ENCODE measurements around the gene ZSCAN10. TPM values are rescaled to one million over a fixed set of nuclear protein-coding genes. Genes with fewer than 3 reads are reported as not detected.
"Not testable (repeated sequence)": the region's sequence is repeated elsewhere in the genome, so short reads cannot be mapped to it uniquely, and the experiment has no call there.

Gene ZSCAN10
- total RNA-seq, 4 donors from 2014 or later: not detected

- TF ChIP-seq EP300 (IDR thresholded peaks at IDR 0.05) (no peak), POLR2A (IDR thresholded peaks at IDR 0.05) (no peak), CTCF (IDR thresholded peaks at IDR 0.05) (no peak)
- Histone ChIP-seq H3K27me3 (peaks cover 0 to 24% of the 10 kb centered on the region in 2 donors), H3K4me3 (no peak overlapping the region), H3K27ac (peak overlapping the region in 1 of 4 donors; percentile 64), H3K4me1 (no peaks in the 10 kb centered on the region), H3K36me3 (no peaks in the 10 kb centered on the region), H3K9me3 (no peaks in the 10 kb centered on the region)
- DNase-seq (ENCODE audit: low spot score in 2 of 2): no peak
- 36 to 39% methylated on average over 8 to 10 of the region's 10 CpGs for WGBS, 2 donors
These were observed 23.6 kb downstream of the ZSCAN10 start for GRCh38 chr16:3075523-3075915.

- Histone ChIP-seq H3K9me3 (no peaks in the 10 kb centered on the region), H3K27me3 (peaks cover 0 to 19% of the 10 kb centered on the region in 2 donors), H3K4me1 (no peaks in the 10 kb centered on the region), H3K27ac (peak overlapping the region in 1 of 4 donors; percentile 64), H3K4me3 (peak overlapping the region in 1 of 4 donors; percentile 0), H3K36me3 (no peaks in the 10 kb centered on the region)
- no peak for TF ChIP-seq POLR2A (IDR thresholded peaks at IDR 0.05)
- TF ChIP-seq EP300 (IDR thresholded peaks at IDR 0.05): no peak
- no peak for TF ChIP-seq CTCF (IDR thresholded peaks at IDR 0.05)
- no peak for DNase-seq (ENCODE audit: low spot score in 2 of 2)
- 63 to 70% methylated on average over 9 of the region's 9 CpGs for WGBS, 2 donors
These were observed 24.1 kb downstream of the ZSCAN10 start for GRCh38 chr16:3074860-3075522.

GRCh38 chr16:3073448-3073847 lies 25.6 kb downstream of the ZSCAN10 start:
- Histone ChIP-seq H3K9me3 (no peaks in the 10 kb centered on the region), H3K36me3 (no peaks in the 10 kb centered on the region), H3K27me3 (peaks cover 0 to 18% of the 10 kb centered on the region in 2 donors), H3K4me3 (no peak overlapping the region), H3K27ac (no peak overlapping the region), H3K4me1 (no peaks in the 10 kb centered on the region)
- no peak for DNase-seq (ENCODE audit: low spot score in 2 of 2)
- 83 to 87% methylated on average over 7 of the region's 7 CpGs for WGBS, 2 donors
- no peak for TF ChIP-seq EP300 (IDR thresholded peaks at IDR 0.05)
- TF ChIP-seq POLR2A (IDR thresholded peaks at IDR 0.05): no peak
- TF ChIP-seq CTCF (IDR thresholded peaks at IDR 0.05): no peak

- H3K4me1 ChIP-seq; H3K27ac ChIP-seq; DNase-seq (ENCODE audit: low spot score in 2 of 2); H3K4me3 ChIP-seq; H3K9me3 ChIP-seq; H3K36me3 ChIP-seq: not testable (repeated sequence)
- WGBS, 2 donors: 64 to 83% methylated on average over 8 to 10 of the region's 18 CpGs
- H3K27me3 ChIP-seq: peaks cover 0 to 18% of the 10 kb centered on the region in 2 donors
These were observed 26.4 kb downstream of the ZSCAN10 start for GRCh38 chr16:3072576-3073263.

- not testable (repeated sequence) for H3K9me3 ChIP-seq; H3K4me3 ChIP-seq; H3K4me1 ChIP-seq; H3K36me3 ChIP-seq; H3K27ac ChIP-seq; DNase-seq (ENCODE audit: low spot score in 2 of 2)
- WGBS, 2 donors: 83 to 91% methylated on average over 1 of the region's 4 CpGs
- H3K27me3 ChIP-seq: peaks cover 0 to 18% of the 10 kb centered on the region in 2 donors
These were observed 26.9 kb downstream of the ZSCAN10 start for GRCh38 chr16:3072148-3072547.

- no peak for TF ChIP-seq CTCF (IDR thresholded peaks at IDR 0.05)
- no peak for TF ChIP-seq POLR2A (IDR thresholded peaks at IDR 0.05)
- TF ChIP-seq EP300 (IDR thresholded peaks at IDR 0.05): no peak
- peaks cover 0 to 17% of the 10 kb centered on the region in 2 donors for H3K27me3 ChIP-seq
- no peaks in the 10 kb centered on the region for H3K4me1 ChIP-seq
- 85 to 89% methylated on average over 7 of the region's 7 CpGs for WGBS, 2 donors
- H3K36me3 ChIP-seq: no peaks in the 10 kb centered on the region
- H3K9me3 ChIP-seq: no peaks in the 10 kb centered on the region
- DNase-seq (ENCODE audit: low spot score in 2 of 2): no peak
- no peak overlapping the region for H3K27ac ChIP-seq
- no peak overlapping the region for H3K4me3 ChIP-seq
These were observed 27.4 kb downstream of the ZSCAN10 start for GRCh38 chr16:3071655-3072054.
